ENCODE measurements around the gene TTC22.

The TTC22 gene

DNA sequence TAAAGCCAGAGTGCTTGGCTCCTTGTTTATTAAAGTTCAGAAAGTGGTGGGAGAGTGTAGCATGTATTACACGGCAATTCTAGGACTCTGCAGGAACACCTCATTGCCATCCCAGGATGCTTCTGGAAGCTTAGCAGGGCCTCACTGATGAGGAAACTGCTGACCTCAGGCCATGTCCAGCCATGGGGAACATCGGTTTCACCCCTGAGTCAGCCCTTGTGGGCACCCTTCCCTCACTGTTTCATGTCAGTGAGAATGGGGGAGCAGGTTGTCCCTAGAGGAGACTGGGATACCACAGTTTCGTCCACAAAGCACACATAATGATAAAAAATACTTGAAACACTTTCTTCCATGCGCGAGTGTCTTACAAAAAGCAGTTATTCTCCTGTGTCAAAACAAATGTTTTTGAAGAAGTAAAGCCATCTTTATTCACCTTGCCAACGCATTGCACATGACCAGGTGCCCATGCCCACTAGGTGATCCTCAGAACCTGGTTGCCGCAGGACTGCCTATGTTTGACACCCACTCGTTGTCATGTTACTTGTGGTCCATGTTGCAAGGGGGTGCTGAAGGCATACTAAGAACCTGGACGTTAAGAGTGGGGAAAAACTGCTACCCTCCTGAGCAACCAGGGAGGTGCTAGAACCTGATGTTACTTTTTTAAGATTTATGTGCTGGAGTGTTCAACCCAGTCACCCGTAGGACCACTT is 41.2 kb upstream of the TTC22 start:
- no peak for TF ChIP-seq CTCF (IDR thresholded peaks at IDR 0.05; ENCODE audit: control insufficient read depth, insufficient read depth, low read depth, low read length, missing control alignments)
- no peak for DNase-seq (ENCODE audit: low read depth)
- H3K4me3 ChIP-seq (ENCODE audit: control insufficient read depth, low read depth, low read length): no peak overlapping the region

- no peak for TF ChIP-seq CTCF (IDR thresholded peaks at IDR 0.05; ENCODE audit: control insufficient read depth, insufficient read depth, low read depth, low read length, missing control alignments)
- no peak for DNase-seq (ENCODE audit: low read depth)
- no peak overlapping the region for H3K4me3 ChIP-seq (ENCODE audit: control insufficient read depth, low read depth, low read length)
Measured at GRCh38 chr1:54839824-54840223, 38.7 kb upstream of the TTC22 start.

DNA sequence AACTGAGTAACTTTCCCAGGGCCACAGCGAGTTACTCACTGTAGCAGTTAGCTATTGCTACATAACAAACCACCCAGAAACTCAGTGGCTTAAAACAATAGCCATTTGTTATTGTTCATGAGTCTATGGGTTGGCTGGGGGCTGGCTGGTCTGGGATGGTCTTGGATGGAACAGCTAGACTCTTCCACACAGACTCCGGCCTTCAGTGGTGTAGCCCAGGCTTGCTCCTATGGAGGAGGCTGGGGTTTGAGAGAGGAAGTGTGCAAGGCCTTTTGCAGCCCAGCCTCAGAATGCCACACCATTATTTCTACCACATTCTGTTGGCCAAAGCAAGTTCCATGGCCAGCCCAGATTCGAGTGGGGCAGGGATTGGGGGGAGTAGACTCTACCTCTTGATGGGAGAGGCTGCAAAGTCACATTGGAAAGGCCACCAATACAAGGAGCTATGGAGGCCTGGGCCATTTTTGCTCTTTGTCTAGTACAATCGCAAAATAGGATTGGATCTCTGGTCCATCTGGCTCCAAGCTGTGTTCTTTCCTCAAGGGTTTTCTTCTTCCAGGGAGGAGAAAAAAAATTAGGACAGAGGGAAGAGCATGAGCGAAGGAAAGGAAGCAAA is 37.5 kb upstream of the TTC22 start:
- TF ChIP-seq CTCF (IDR thresholded peaks at IDR 0.05; ENCODE audit: control insufficient read depth, insufficient read depth, low read depth, low read length, missing control alignments): no peak
- no peak for DNase-seq (ENCODE audit: low read depth)

GRCh38 chr1:54837002-54837853 is 36.1 kb upstream of the TTC22 start:
- no peak for DNase-seq (ENCODE audit: low read depth)
- H3K4me3 ChIP-seq (ENCODE audit: control insufficient read depth, low read depth, low read length): no peak overlapping the region
- TF ChIP-seq CTCF (IDR thresholded peaks at IDR 0.05; ENCODE audit: control insufficient read depth, insufficient read depth, low read depth, low read length, missing control alignments): no peak

More for the DNA sequence above, 37.5 kb upstream of the TTC22 start:
- no peak overlapping the region for H3K4me3 ChIP-seq (ENCODE audit: control insufficient read depth, low read depth, low read length)

DNA sequence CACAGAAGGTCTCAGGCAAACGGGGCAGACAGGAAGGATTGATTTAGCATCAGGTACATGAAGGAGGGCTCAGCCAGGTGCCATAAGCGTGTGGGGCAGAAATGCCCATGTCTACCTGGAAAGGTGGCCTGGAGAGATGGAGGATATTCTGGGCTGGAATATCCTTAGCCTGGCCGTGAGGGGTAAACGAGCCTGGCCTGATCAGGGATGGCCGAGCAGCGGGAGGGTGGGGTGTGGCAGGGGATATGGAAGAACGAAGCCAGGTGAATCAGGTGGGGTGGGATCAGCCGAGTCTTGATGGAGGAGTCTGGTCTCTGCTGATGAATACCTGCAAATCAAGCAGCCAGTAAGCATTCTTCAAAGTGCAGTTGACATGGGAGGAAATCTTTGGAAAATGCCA is 35.5 kb upstream of the TTC22 start:
- TF ChIP-seq CTCF (IDR thresholded peaks at IDR 0.05; ENCODE audit: control insufficient read depth, insufficient read depth, low read depth, low read length, missing control alignments): no peak
- no peak overlapping the region for H3K4me3 ChIP-seq (ENCODE audit: control insufficient read depth, low read depth, low read length)
- DNase-seq (ENCODE audit: low read depth): no peak

GRCh38 chr1:54835970-54836369 is 34.8 kb upstream of the TTC22 start:
- no peak for TF ChIP-seq CTCF (IDR thresholded peaks at IDR 0.05; ENCODE audit: control insufficient read depth, insufficient read depth, low read depth, low read length, missing control alignments)
- no peak overlapping the region for H3K4me3 ChIP-seq (ENCODE audit: control insufficient read depth, low read depth, low read length)
- DNase-seq (ENCODE audit: low read depth): no peak

Measured in AG09309 (cell line).